KBM-7 (cell line): ENCODE results near the gene THAP8.
"Not testable (repeated sequence)": the region's sequence is repeated elsewhere in the genome, so short reads cannot be mapped to it uniquely, and the experiment has no call there.

ENCODE experiments used
- DNase-seq: peaks from one replicate; pipeline ENCODE4 v3.0.0-alpha.2; 2015
- in situ Hi-C: fragments of 300-500 bp; cut with MboI; formaldehyde crosslinking; loops from 2 replicates; pipeline ENCODE4 v1.14.3; 2020; ENCODE audit warnings: low sequenced_read_pairs, low pct_unique_long_range_greater_than_20kb, mixed read lengths

Gene THAP8

DNA sequence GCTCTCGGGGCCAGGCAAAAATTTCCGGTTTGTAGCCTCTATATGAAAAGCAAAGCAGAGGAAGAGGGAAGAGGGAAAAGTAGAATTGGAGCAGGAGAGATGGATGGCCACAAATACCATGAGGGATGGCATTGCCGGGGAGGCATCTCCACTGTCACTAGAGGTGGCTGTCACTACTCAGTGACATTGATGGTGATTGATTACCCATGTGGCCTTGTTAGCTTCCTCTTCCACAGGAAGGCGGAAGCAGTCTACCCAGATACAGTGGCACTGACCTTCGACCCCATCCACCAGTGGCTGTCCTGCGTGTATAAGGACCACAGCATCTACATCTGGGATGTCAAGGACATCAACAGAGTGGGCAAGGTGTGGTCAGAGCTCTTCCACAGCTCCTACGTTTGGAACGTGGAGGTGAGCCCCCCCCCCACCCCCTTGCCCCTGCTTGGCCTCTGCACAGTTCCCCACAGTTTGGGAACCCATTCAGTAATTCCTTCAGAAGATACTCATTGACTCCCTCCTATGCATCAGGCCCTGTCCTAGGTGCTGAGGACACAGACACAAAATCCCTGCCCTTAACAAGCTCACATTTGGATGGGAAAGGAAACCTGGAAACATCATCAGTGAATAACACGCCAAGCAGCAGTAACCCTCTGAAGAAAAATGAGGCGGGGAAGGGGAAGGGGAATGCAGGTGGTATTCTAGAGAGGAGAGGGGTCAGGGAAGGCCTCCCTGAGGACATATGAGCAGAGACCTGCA is 19.2 kb upstream of the THAP8 start:
- in situ Hi-C loops: no loop called here
- no peak for DNase-seq

DNA sequence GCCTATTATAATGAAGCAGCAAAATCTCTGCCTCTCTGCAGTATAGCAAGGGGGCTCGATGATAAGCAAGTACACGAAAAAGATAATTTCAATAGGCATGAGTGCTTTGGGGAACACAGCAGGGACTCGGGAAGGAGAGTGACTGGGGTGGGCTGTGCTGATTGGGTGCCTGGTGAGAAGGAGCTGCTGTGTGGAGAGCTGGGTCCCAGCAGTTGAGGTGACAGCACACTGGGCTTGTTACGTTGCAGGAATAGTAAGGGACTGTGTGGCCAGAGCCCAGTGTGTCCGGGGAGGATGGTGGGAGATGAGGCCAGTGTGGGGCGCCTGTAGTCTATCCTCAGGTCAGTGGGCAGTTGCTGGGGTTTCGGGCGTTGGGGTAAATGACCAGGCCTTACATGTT is 18.0 kb upstream of the THAP8 start:
- no peak for DNase-seq
- in situ Hi-C loops: no loop called here

DNA sequence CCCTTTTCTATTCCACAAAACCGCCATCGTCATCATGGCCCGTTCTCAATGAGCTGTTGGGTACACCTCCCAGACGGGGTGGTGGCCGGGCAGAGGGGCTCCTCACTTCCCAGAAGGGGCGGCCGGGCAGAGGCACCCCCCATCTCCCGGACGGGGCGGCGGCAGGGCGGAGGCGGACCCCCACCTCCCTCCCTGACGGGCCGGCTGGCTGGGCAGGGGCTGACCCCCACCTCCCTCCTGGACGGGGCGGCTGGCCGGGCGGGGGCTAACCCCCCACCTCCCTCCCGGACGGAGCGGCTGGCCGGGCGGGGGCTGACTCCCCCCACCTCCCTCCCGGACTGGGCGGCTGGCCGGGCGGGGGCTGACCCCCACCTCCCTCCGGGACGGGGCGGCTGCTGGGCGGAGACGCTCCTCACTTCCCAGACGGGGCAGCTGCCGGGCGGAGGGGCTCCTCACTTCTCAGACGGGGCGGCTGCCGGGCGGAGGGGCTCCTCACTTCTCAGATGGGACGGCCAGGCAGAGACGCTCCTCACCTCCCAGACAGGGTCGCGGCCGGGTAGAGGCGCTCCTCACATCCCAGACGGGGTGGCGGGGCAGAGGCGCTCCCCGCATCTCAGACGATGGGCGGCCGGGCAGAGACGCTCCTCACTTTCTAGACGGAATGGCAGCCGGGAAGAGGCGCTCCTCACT is 14.9 kb upstream of the THAP8 start:
- in situ Hi-C loops, DNase-seq: not testable (repeated sequence)

DNA sequence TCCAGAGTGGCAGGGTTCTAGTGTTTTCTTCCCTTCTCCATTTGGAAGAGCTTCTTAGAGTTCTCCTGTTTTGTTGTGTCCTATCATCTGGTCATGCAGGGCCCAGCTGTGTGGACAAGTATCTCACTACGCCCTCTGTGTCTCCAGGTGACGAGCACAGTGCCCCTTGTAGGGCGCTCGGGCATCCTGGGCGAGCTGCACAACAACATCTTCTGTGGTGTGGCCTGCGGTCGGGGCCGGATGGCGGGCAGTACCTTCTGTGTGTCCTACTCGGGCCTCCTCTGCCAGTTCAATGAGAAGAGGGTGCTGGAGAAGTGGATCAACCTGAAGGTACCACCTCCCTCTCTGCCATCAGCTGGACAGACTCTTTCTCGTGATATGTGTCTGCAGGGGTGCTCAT is 13.6 kb upstream of the THAP8 start:
- DNase-seq: no peak
- in situ Hi-C loops: no loop called here

DNA sequence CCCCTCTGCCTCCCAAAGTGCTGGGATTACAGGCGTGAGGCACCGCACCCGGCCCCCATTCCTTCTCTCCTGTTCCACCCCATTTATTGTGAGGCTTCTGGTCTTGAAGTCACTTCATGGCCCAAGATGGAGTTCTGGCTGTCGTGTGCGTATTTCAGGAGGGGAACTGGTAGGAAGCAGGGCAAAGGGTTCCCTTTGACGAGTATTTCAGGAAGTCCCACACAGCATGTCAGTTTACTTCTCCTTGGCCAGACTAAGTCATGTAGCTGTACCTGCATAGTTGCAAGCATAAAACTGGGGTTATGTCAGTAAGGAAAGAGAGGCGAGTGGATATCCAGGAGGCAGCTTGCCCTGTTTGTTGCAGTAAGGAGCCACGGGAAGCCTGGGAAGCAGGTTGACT is 10.7 kb upstream of the THAP8 start:
- DNase-seq: no peak
- in situ Hi-C loops: no loop called here

- no peak for DNase-seq
- in situ Hi-C loops: no loop called here
Measured at GRCh38 chr19:36061367-36061766, 7.3 kb upstream of the THAP8 start.

- in situ Hi-C loops: no loop called here
Measured at GRCh38 chr19:36060430-36060829, 6.3 kb upstream of the THAP8 start.

GRCh38 chr19:36059180-36059910 is 5.3 kb upstream of the THAP8 start:
- DNase-seq: no peak
- in situ Hi-C loops: no loop called here

More at GRCh38 chr19:36060430-36060829, 6.3 kb upstream of the THAP8 start:
- peak; percentile 61 for DNase-seq

DNA sequence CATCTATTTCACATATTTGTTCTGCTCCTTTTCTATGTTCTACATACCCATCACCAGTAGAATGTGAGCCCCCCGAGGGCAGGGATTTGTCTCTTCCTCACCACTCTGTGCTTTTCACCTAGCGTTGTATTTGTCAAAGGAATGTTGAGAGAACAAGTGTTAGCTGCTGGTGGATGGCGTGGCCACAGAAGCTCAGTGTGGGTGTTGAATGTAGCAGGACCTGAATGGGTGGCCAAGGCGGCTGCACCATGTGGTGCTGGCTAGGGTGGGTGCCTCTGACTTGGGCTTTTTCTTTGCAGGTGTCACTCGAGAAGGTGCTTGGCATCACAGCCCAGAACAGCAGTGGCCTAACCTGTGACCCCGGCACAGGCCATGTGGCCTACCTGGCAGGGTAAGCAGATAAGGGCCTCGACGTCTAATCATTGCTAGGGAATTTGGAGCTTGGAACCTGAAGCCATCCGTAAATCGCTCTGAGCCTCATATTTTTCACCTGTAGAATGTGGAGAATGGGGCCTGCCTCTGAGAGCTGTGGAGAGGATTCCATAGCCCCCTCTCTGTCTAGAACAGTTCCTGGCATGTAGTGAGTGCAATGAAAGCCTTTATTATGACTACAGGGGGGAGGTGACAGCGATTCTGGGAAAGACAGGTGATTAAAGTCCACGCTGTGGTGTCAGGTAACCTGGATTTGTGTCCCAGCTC is 4.5 kb upstream of the THAP8 start:
- DNase-seq: no peak
- in situ Hi-C loops: no loop called here

DNA sequence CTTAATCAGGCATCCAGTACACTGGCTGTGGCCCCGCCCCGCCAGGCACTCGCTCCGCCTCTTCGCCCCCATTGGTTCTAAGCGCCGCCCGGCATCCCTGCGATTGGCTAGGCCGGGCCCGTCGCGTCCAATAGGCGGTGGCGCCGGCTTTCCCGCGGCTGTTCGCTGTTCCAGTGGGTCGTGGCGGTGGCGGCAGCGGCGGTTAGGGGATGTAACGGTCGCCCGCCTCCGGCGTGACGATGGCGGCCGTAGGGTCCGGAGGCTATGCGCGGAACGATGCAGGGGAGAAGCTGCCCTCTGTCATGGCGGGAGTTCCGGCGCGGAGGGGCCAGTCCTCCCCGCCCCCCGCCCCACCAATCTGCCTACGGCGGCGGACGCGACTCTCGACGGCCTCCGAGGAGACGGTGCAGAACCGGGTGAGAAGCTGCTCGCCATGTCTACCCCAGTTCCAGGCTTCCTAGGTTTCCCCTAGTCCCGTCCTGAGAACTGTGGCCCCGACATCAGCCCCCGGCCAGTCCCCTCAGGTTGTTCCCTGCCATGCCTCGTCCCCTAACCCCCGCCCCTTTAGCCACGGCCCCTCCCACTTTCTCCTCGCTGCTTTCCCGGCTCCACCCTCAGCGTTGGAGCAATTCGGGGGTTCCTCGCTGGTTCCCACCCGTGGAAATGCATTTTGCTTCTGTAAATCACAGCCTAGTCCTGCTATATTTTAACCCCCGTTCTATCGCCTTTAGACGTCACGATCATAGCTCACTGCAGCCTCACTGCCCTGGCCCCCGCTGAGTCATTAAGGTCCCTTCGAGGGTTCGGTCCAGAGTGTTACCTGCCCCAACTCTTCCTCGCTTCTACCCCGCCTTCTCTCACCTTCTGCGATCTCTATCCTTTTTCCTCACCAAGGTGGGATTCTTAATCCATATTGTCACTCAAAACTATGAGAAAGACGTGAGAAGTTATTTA is 925 bp upstream of the THAP8 start, which contains the start of gene WDR62:
Gene WDR62 (plus strand): TSS at position 165 of the 954 bp plus-strand sequence. CDS start 75 bp downstream, at position 240.
- in situ Hi-C loops: no loop called here
- no peak for DNase-seq

DNA sequence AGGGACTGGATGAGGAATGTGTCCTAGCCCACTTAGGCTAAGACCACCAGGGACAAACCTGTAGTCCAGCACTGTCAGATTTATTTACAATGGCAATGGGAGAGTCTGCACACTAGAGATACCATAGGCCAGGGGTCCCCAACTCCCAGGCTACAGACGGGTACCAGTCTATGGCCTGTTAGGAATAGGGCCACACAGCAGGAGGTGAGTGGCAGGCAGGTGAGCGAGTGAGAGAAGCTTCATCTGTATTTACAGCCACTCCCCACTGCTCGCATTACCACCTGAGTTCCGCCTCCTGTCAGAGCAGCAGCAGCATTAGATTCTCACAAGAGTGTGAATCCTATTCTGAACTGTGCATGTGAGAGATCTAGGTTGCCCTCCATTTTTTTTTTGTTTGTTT is 2.4 kb downstream of the THAP8 start:
- in situ Hi-C loops: no loop called here
- no peak for DNase-seq

DNA sequence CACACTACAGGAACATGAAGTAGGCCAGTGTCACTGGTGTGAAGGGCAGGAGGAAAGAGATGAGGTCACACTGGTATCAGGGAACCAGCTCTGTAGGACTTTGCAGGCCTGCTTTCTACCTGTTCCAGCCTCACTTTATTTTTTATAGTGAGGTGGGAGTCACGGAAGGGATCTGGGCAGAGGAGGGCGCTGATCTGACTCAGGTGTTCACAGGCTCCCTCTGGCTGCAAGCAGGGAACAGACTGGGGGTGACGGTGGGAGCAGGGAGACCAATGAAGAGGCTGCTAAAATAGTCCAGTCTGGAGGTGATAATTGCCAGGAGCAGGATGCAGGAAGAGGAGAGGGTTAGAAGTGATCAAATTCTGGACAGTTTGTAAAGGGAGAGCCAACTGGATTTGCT is 2.8 kb downstream of the THAP8 start:
- DNase-seq: no peak
- in situ Hi-C loops: no loop called here

- in situ Hi-C loops: no loop called here
- no peak for DNase-seq
Measured at GRCh38 chr19:36049080-36049698, 4.9 kb downstream of the THAP8 start.

DNA sequence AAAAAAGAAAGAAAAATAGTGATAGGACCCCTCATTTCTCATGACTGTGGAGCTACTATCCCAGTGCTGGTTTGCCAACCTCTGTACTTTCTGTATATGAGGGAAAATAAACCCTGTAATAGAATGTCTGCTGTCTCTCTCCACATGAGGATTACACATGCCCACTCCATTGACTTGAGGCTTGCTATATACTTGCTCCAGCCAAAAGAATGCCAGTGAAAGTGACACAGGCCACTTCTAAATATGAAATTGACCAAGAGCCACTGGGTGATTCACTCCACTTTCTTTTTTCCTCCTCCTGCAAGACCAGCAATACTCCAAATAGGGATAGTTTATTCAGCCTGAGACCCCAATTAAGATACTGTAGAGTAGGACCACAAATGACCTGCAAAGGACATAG is 6.2 kb downstream of the THAP8 start:
- in situ Hi-C loops: no loop called here

DNA sequence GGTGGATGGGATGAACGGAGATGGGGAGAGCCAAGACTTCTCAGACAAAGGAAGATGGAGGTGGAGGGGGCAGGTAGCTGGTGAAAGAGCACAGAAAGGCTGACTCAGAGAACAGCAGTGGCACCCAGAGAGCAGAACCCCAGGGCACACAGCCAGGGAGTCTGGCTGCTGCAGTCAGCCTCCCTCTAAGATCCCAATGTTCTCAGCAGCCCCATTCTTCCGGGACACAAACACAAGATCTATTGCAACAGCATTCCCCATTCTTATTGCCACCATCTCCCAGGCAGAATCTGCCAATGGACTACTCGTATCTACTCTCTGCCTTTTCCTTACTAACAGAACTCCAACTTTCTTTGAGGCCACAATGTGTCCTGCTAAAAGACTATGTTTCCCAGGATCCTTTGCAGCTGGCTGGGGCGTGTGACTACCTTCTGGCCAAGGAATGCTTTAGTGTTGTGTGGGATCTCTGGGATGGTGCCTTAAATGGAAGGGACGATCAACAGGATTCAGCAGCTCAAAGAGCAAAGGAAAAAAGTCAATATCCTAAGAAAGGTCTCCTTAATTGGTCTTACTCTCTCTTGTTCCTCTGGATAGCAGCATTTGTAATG is 7.5 kb downstream of the THAP8 start:
- in situ Hi-C loops: no loop called here
- DNase-seq: no peak

More for the DNA sequence above, 6.2 kb downstream of the THAP8 start:
- DNase-seq: no peak

DNA sequence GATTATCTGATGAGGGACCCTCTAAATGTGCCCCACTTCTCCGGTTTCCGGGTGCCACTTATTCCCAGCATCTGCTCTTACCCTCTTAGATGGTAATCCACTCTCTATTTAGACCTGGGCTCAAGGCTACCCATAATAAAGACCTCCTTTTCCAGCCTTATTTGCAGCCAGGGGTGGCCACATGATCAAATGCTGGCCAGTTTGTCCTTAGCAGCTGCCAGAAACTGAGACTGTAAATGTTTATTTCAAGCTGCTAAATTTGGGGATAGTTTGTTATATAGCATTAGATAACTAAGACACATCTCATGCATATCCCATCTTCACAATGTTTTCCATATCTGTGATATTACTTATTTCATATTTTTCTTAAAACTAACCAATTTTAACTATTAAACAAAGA is 10.1 kb downstream of the THAP8 start:
- in situ Hi-C loops: no loop called here
- DNase-seq: no peak

DNA sequence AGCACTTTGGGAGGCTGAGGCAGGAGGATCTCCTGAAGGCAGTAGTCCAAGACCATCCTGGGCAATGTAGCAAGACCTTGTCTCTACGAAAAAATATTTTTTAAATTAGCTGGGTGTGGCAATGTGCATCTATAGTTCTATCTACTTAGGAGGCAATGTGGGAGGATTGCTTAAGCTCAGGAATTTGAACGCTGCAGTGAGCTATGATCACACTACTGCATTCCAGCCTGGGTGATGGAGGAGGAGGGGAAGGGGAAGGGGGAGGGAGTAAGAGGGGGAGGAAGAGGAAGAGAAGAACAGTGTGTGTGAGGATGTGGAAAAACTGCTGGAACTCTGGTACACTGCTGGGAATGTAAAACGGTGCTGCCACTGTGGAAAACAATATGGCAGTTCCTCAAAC is 12.3 kb downstream of the THAP8 start:
- DNase-seq: no peak
- in situ Hi-C loops: no loop called here

GRCh38 chr19:36041092-36041491 is 13.0 kb downstream of the THAP8 start:
- in situ Hi-C loops, DNase-seq: not testable (repeated sequence)
